Neural cell (in vitro differentiated cells): ENCODE results near the gene NMU. TPM values are rescaled to one million over a fixed set of nuclear protein-coding genes. Genes with fewer than 3 reads are reported as not detected.

Experiments used
- H2AFZ ChIP-seq: fragments of 200-600, 300-800 bp; sonication (generic), shearing (Covaris generic); 2 replicates; pipeline ENCODE4 v1.6.0; 2014; ENCODE audit warnings: low read depth, mild to moderate bottlenecking, antibody characterized with exemption, low read length, moderate library complexity
- H3F3A ChIP-seq: fragments of 200-600 bp; shearing (Covaris generic); 2 replicates; pipeline ENCODE4 v1.6.1; 2016; ENCODE audit warnings: mild to moderate bottlenecking, moderate library complexity, mixed read lengths, antibody characterized with exemption, low read length; ENCODE audit not compliant: insufficient read depth, poor library complexity, severe bottlenecking
- H3K27ac ChIP-seq: fragments of 200-600, 300-800 bp; sonication (generic), shearing (Covaris generic); 2 replicates; pipeline ENCODE4 v1.5.1; 2014; ENCODE audit warnings: mild to moderate bottlenecking, low read length, moderate library complexity
- H3K27me3 ChIP-seq: fragments of 300-800, 200-600 bp; sonication (generic), shearing (Covaris generic); 2 replicates; pipeline ENCODE4 v1.6.0; 2014; ENCODE audit warnings: mild to moderate bottlenecking, low read depth, low read length, moderate library complexity; ENCODE audit not compliant: insufficient read depth
- H3K36me3 ChIP-seq: fragments of 300-800, 200-600 bp; sonication (generic), shearing (Covaris generic); 2 replicates; pipeline ENCODE4 v1.5.1; 2014; ENCODE audit warnings: mild to moderate bottlenecking, antibody characterized with exemption, low read length, moderate library complexity; ENCODE audit not compliant: insufficient read depth
- H3K4me2 ChIP-seq: fragments of 300-800, 200-600 bp; sonication (generic), shearing (Covaris generic); 2 replicates; pipeline ENCODE4 v1.6.0; 2014; ENCODE audit warnings: mild to moderate bottlenecking, low read length
- H3K4me3 ChIP-seq: fragments of 300-800, 200-600 bp; sonication (generic), shearing (Covaris generic); 2 replicates; pipeline ENCODE4 v1.5.1; 2014; ENCODE audit warnings: mild to moderate bottlenecking, low read length, moderate library complexity
- H3K79me2 ChIP-seq: fragments of 200-600 bp; shearing (Covaris generic); replicated peaks from 2 replicates; pipeline ENCODE4 v1.6.0; 2014; ENCODE audit warnings: mild to moderate bottlenecking, low read length, moderate library complexity; ENCODE audit not compliant: insufficient read depth
- H3K9ac ChIP-seq: fragments of 300-800, 200-600 bp; sonication (generic), shearing (Covaris generic); 2 replicates; pipeline ENCODE4 v1.6.1; 2016; ENCODE audit warnings: mild to moderate bottlenecking, low read length, mixed read lengths
- H3K9me2 ChIP-seq: fragments of 200-600 bp; shearing (Covaris generic); 2 replicates; pipeline ENCODE4 v1.6.1; 2016; ENCODE audit warnings: mild to moderate bottlenecking, low read length, mixed read lengths; ENCODE audit not compliant: insufficient read depth
- H3K9me3 ChIP-seq: fragments of 200-600, 300-800 bp; sonication (generic), shearing (Covaris generic); 2 replicates; pipeline ENCODE4 v1.6.1; 2016; ENCODE audit warnings: mild to moderate bottlenecking, mixed run types, low read length, moderate library complexity, mixed read lengths
- H4K20me1 ChIP-seq: fragments of 200-600 bp; shearing (Covaris generic); 2 replicates; pipeline ENCODE4 v1.6.1; 2016; ENCODE audit warnings: mild to moderate bottlenecking, mixed run types; ENCODE audit not compliant: insufficient read depth
- EP300 ChIP-seq: fragments of 450-650 bp; conservative IDR thresholded peaks from 2 replicates; pipeline ENCODE4 v1.6.1; 2014; ENCODE audit warnings: antibody characterized with exemption, mild to moderate bottlenecking, moderate library complexity; ENCODE audit not compliant: poor library complexity, severe bottlenecking
- EZH2 ChIP-seq: fragments of 200-600, 300-800 bp; shearing (Covaris generic), sonication (generic); IDR thresholded peaks from 2 replicates; pipeline ENCODE4 v1.6.1; 2014; ENCODE audit warnings: antibody characterized with exemption, low read length, borderline replicate concordance, mild to moderate bottlenecking; ENCODE audit not compliant: insufficient read depth, poor library complexity, severe bottlenecking
- POLR2AphosphoS5 ChIP-seq: IDR thresholded peaks from 2 replicates; pipeline ENCODE4 v1.6.1; 2012
- RAD21 ChIP-seq: fragments of 450-650 bp; conservative IDR thresholded peaks from 2 replicates; pipeline ENCODE4 v1.6.1; 2014; ENCODE audit warnings: antibody characterized with exemption, mild to moderate bottlenecking, moderate library complexity
- REST ChIP-seq: IDR thresholded peaks from 2 replicates; pipeline ENCODE4 v1.6.1; 2012; ENCODE audit warnings: borderline replicate concordance
- SMC3 ChIP-seq: fragments of 450-650 bp; conservative IDR thresholded peaks from 2 replicates; pipeline ENCODE4 v1.6.1; 2014; ENCODE audit warnings: antibody characterized with exemption, mild to moderate bottlenecking, moderate library complexity; ENCODE audit not compliant: poor library complexity
- TAF1 ChIP-seq: IDR thresholded peaks from 2 replicates; pipeline ENCODE4 v1.6.1; 2012; ENCODE audit warnings: low read depth
- polyA plus RNA-seq: library from polyadenylated mRNA; depleted of rRNA; stranded (reverse); fragments of >200 nt; gene quantifications from 2 replicates; pipeline ENCODE4 v1.2.3, GENCODE V29; 2014
- TF ChIP-seq, protein P1 (sequence below): fragments of 450-650 bp; IDR thresholded peaks from 2 replicates; pipeline ENCODE4 v1.5.1; 2014; ENCODE audit warnings: antibody characterized with exemption, mild to moderate bottlenecking, moderate library complexity; ENCODE audit not compliant: poor library complexity, severe bottlenecking

NMU gene
- polyA plus RNA-seq, 1 donor from 2014 or later: 47.2 TPM

DNA sequence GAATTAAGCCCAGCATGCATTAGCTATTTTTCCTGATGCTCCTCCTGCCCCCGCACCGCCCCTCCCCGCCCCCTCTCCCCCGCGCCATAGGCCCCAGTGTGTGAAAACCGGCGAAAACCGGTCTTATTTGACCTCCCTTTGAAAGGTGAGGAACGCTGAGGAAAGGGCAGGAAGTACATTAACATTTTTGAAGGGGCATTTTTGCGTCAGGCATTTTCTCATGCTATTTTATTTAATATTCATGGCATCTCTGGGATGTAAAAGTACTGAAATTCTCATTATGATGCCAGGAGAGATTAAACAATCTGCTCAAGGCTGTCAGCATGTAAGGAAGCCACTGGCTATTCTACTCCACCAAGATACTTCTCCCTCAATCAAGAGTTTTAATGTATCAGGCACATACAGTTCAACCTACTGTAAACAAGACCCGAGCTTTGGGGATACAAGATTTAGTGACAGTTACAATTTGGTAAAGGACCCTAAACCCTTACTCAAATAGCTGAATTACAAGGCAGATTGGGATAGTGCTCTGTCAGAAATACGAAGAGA, 1.2 kb upstream of the NMU start:
- Histone ChIP-seq H3K27me3 (no peaks in the 10 kb centered on the region), H3K4me2 (no peak overlapping the region), H3K79me2 (no peaks in the 10 kb centered on the region), H4K20me1 (no peaks in the 10 kb centered on the region), H2AFZ (no peak overlapping the region), H3K4me3 (peak overlapping the region; percentile 82), H3K9me3 (no peaks in the 10 kb centered on the region), H3F3A (peaks cover 8% of the 10 kb centered on the region), H3K36me3 (no peaks in the 10 kb centered on the region), H3K27ac (peak overlapping the region; percentile 45), H3K9ac (peak overlapping the region; percentile 46), H3K9me2 (no peaks in the 10 kb centered on the region)
- TF ChIP-seq POLR2AphosphoS5: no peak
- TF ChIP-seq REST: peak; percentile 2

DNA sequence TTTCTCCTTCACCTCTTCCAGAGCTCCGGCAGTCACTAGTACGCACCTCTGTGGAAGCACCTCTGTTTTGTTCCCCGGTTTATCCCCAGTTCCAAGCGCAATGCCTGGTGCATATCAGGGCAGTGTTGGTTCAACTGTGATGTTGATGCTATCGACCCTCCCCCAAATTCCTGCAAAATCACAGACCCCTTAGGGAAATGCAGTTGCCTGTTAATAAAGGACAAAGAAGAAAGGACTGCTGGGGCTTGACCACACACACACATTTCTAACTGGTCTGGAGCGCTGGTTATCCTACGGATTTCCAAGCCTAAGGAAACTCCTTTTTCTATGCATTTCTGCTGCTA, 530 bp upstream of the NMU start:
- no peaks in the 10 kb centered on the region for H3K9me3 ChIP-seq
- peak overlapping the region; percentile 82 for H3K4me3 ChIP-seq
- TF ChIP-seq REST (no peak), EP300 (no peak), POLR2AphosphoS5 (no peak), TAF1 (no peak), SMC3 (no peak), EZH2 (no peak), RAD21 (no peak)
- TF ChIP-seq, protein P1, sequence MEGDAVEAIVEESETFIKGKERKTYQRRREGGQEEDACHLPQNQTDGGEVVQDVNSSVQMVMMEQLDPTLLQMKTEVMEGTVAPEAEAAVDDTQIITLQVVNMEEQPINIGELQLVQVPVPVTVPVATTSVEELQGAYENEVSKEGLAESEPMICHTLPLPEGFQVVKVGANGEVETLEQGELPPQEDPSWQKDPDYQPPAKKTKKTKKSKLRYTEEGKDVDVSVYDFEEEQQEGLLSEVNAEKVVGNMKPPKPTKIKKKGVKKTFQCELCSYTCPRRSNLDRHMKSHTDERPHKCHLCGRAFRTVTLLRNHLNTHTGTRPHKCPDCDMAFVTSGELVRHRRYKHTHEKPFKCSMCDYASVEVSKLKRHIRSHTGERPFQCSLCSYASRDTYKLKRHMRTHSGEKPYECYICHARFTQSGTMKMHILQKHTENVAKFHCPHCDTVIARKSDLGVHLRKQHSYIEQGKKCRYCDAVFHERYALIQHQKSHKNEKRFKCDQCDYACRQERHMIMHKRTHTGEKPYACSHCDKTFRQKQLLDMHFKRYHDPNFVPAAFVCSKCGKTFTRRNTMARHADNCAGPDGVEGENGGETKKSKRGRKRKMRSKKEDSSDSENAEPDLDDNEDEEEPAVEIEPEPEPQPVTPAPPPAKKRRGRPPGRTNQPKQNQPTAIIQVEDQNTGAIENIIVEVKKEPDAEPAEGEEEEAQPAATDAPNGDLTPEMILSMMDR: no peak
- H3K27ac ChIP-seq: peak overlapping the region; percentile 72
- H4K20me1 ChIP-seq: no peaks in the 10 kb centered on the region
- H3K36me3 ChIP-seq: no peaks in the 10 kb centered on the region
- H3K9ac ChIP-seq: peak overlapping the region; percentile 46
- H3K79me2 ChIP-seq: no peaks in the 10 kb centered on the region
- no peaks in the 10 kb centered on the region for H3K9me2 ChIP-seq
- H2AFZ ChIP-seq: peak overlapping the region; percentile 57
- H3F3A ChIP-seq: peaks cover 8% of the 10 kb centered on the region
- H3K4me2 ChIP-seq: peak overlapping the region; percentile 85
- H3K27me3 ChIP-seq: no peaks in the 10 kb centered on the region
